Activated naive CD4-positive, alpha-beta T cell treated with anti-CD3 and anti-CD28 coated beads for 36 hours (primary cell): ENCODE data around the gene NPB. TPM values are rescaled to one million over a fixed set of nuclear protein-coding genes. Genes with fewer than 3 reads are reported as not detected.

Experiments used
- CTCF ChIA-PET: fragments of 350-600 bp; sonication (Branson Sonifier 250); formaldehyde crosslinking; loops from one replicate; lab custom pipeline; 2021; ENCODE audit warnings: antibody characterized with exemption; lab: Charles Lee
- DNase-seq: peaks from one replicate; pipeline ENCODE4 v3.0.0-alpha.2; 2020
- H3K27ac Mint-ChIP-seq: one replicate; pipeline ENCODE4 v1.8.0; 2021; ENCODE audit warnings: mild to moderate bottlenecking, mixed read lengths
- H3K27me3 Mint-ChIP-seq: one replicate; pipeline ENCODE4 v1.8.0; 2021; ENCODE audit warnings: low read depth, mixed read lengths
- H3K36me3 Mint-ChIP-seq: one replicate; pipeline ENCODE4 v1.8.0; 2021; ENCODE audit warnings: low read depth, mixed read lengths
- H3K4me1 Mint-ChIP-seq: one replicate; pipeline ENCODE4 v1.8.0; 2021; ENCODE audit warnings: low read depth, mixed read lengths
- H3K4me3 Mint-ChIP-seq: one replicate; pipeline ENCODE4 v1.8.0; 2021; ENCODE audit warnings: mild to moderate bottlenecking, moderate library complexity, mixed read lengths
- H3K9me3 Mint-ChIP-seq: one replicate; pipeline ENCODE4 v1.8.0; 2021; ENCODE audit warnings: mixed read lengths
- intact Hi-C: fragments of 100-400 bp; cut with micrococcal nuclease; formaldehyde crosslinking; loops from one replicate; pipeline ENCODE4 v1.15.1; 2023
- total RNA-seq, 2 experiments: library from RNA; stranded (reverse); gene quantifications; one replicate each; pipeline ENCODE4 v1.2.3, GENCODE V29; 2021

The NPB gene
- total RNA-seq, 2 experiments from 2014 or later, result 0.12 to 0.19 TPM

- Mint-ChIP-seq H3K27ac (peak overlapping the region; percentile 83), H3K36me3 (peaks cover 37% of the 10 kb centered on the region), H3K4me1 (peaks cover 47% of the 10 kb centered on the region), H3K4me3 (no peak overlapping the region), H3K9me3 (no peaks in the 10 kb centered on the region), H3K27me3 (no peaks in the 10 kb centered on the region)
- intact Hi-C loops, result no loop called here
- CTCF ChIA-PET, result interaction anchor here (0.5 to 1.4 kb wide), 2 partner anchors 19 to 355 kb away, joined by 3 read pairs; no protein-coding TSS in a partner anchor
- DNase-seq, result no peak
Observed at GRCh38 chr17:81865733-81866439, 36.2 kb upstream of the NPB start.

- Mint-ChIP-seq H3K36me3 (peaks cover 34% of the 10 kb centered on the region), H3K4me1 (peaks cover 47% of the 10 kb centered on the region), H3K9me3 (no peaks in the 10 kb centered on the region), H3K27ac (peak overlapping the region; percentile 83), H3K27me3 (no peaks in the 10 kb centered on the region), H3K4me3 (peak overlapping the region; percentile 27)
- CTCF ChIA-PET, result interaction anchor here (0.5 to 1.4 kb wide), 3 partner anchors 19 to 354 kb away, joined by 3 read pairs; no protein-coding TSS in a partner anchor
- DNase-seq, result no peak
- intact Hi-C loops, result no loop called here
Observed at GRCh38 chr17:81866440-81867169, 35.4 kb upstream of the NPB start.

- H3K4me1 Mint-ChIP-seq, result peaks cover 48% of the 10 kb centered on the region
- peak overlapping the region; percentile 27 for H3K4me3 Mint-ChIP-seq
- peak; percentile 25 for DNase-seq
- H3K9me3 Mint-ChIP-seq, result no peaks in the 10 kb centered on the region
- intact Hi-C loops, result no loop called here
- H3K27ac Mint-ChIP-seq, result peak overlapping the region; percentile 83
- peaks cover 39% of the 10 kb centered on the region for H3K36me3 Mint-ChIP-seq
- CTCF ChIA-PET, result no interaction called here
- H3K27me3 Mint-ChIP-seq, result no peaks in the 10 kb centered on the region
Observed at GRCh38 chr17:81867170-81867990, 34.7 kb upstream of the NPB start.

- peak overlapping the region; percentile 36 for H3K4me3 Mint-ChIP-seq
- no peaks in the 10 kb centered on the region for H3K9me3 Mint-ChIP-seq
- intact Hi-C loops, result no loop called here
- no peak overlapping the region for H3K27ac Mint-ChIP-seq
- H3K36me3 Mint-ChIP-seq, result peaks cover 37% of the 10 kb centered on the region
- DNase-seq, result no peak
- CTCF ChIA-PET, result no interaction called here
- H3K4me1 Mint-ChIP-seq, result peaks cover 47% of the 10 kb centered on the region
- H3K27me3 Mint-ChIP-seq, result no peaks in the 10 kb centered on the region
Observed at GRCh38 chr17:81867991-81868673, 33.9 kb upstream of the NPB start.

- CTCF ChIA-PET, result interaction anchor here (0.9 to 1.4 kb wide), 3 partner anchors 23 to 158 kb away, joined by 3 to 4 read pairs (median 4); no protein-coding TSS in a partner anchor
- no peak for DNase-seq
- no peaks in the 10 kb centered on the region for H3K9me3 Mint-ChIP-seq
- peaks cover 46% of the 10 kb centered on the region for H3K4me1 Mint-ChIP-seq
- no peaks in the 10 kb centered on the region for H3K27me3 Mint-ChIP-seq
- H3K27ac Mint-ChIP-seq, result peak overlapping the region; percentile 53
- peaks cover 31% of the 10 kb centered on the region for H3K36me3 Mint-ChIP-seq
- peak overlapping the region; percentile 88 for H3K4me3 Mint-ChIP-seq
- intact Hi-C loops, result no loop called here
Observed at GRCh38 chr17:81868674-81869220, 33.3 kb upstream of the NPB start.

GRCh38 chr17:81869221-81870130 is 32.6 kb upstream of the NPB start:
- no peaks in the 10 kb centered on the region for H3K9me3 Mint-ChIP-seq
- CTCF ChIA-PET, result interaction anchor here (0.5 to 1.5 kb wide), 10 partner anchors 8 to 350 kb away, joined by 3 to 5 read pairs (median 4); partner anchors contain the start of genes ALYREF, MAFG and P4HB
- no peaks in the 10 kb centered on the region for H3K27me3 Mint-ChIP-seq
- H3K4me3 Mint-ChIP-seq, result peak overlapping the region; percentile 88
- peak overlapping the region; percentile 88 for H3K27ac Mint-ChIP-seq
- intact Hi-C loops, result loop anchor here (2.0 to 5.0 kb wide), 4 partner anchors 41 to 357 kb away; partner anchors contain the start of genes ACTG1, MAFG, PCYT2 and SLC25A10
- peak; percentile 41 for DNase-seq
- peaks cover 50% of the 10 kb centered on the region for H3K4me1 Mint-ChIP-seq
- H3K36me3 Mint-ChIP-seq, result peaks cover 31% of the 10 kb centered on the region

- Mint-ChIP-seq H3K9me3 (no peaks in the 10 kb centered on the region), H3K36me3 (peaks cover 29% of the 10 kb centered on the region), H3K4me3 (peak overlapping the region; percentile 88), H3K27ac (peak overlapping the region; percentile 88), H3K27me3 (no peaks in the 10 kb centered on the region), H3K4me1 (peaks cover 52% of the 10 kb centered on the region)
- DNase-seq, result peak; percentile 59
- intact Hi-C loops, result loop anchor here (2.0 to 5.0 kb wide), 4 partner anchors 40 to 358 kb away; partner anchors contain the start of genes ACTG1, MAFG, PCYT2 and SLC25A10
- CTCF ChIA-PET, result interaction anchor here (1.0 to 1.5 kb wide), 6 partner anchors 9 to 68 kb away, joined by 3 to 5 read pairs (median 4); partner anchors contain the start of genes ALYREF, MAFG and P4HB
Observed at GRCh38 chr17:81870131-81870980, 31.7 kb upstream of the NPB start.

- Mint-ChIP-seq H3K4me3 (peak within 1 kb of the TSS; percentile 88), H3K36me3 (peaks cover 26% of the 10 kb centered on the region), H3K4me1 (peaks cover 48% of the 10 kb centered on the region), H3K27ac (peak within 1 kb of the TSS; percentile 94), H3K27me3 (no peaks in the 10 kb centered on the region), H3K9me3 (no peaks in the 10 kb centered on the region)
- CTCF ChIA-PET, result interaction anchor here (1.4 to 1.5 kb wide), 2 partner anchors 10 to 54 kb away, joined by 4 read pairs; partner anchors contain the start of gene P4HB
- intact Hi-C loops, result loop anchor here (1.0 to 5.0 kb wide), 5 partner anchors 11 to 359 kb away; partner anchors contain the start of genes ACTG1, MAFG, P4HB and PCYT2
- no peak for DNase-seq
Observed at GRCh38 chr17:81870981-81871386, 31.1 kb upstream of the NPB start, which contains the start of gene ARHGDIA. Gene ARHGDIA (minus strand): TSS chr17:81871337. CDS start chr17:81869930, 1,407 bp downstream.

GRCh38 chr17:81871387-81872230 is 30.4 kb upstream of the NPB start:
- Mint-ChIP-seq H3K27me3 (no peaks in the 10 kb centered on the region), H3K4me1 (peaks cover 48% of the 10 kb centered on the region), H3K27ac (peak overlapping the region; percentile 94), H3K4me3 (peak overlapping the region; percentile 83), H3K36me3 (peaks cover 26% of the 10 kb centered on the region), H3K9me3 (no peaks in the 10 kb centered on the region)
- CTCF ChIA-PET, result interaction anchor here (1.2 to 1.5 kb wide), 2 partner anchors 53 to 252 kb away, joined by 4 to 5 read pairs; no protein-coding TSS in a partner anchor
- intact Hi-C loops, result loop anchor here (1.0 to 5.0 kb wide), 6 partner anchors 11 to 587 kb away; partner anchors contain the start of genes ACTG1, MAFG, NARF and P4HB
- DNase-seq, result peak; percentile 96
